Parathyroid adenoma (tissue), 2 donors: ENCODE measurements around the gene STN1.

ENCODE experiments used
- H2AFZ ChIP-seq: fragments of 300-600 bp; sonication (generic); one replicate; pipeline ENCODE4 v1.7.0; 2017; ENCODE audit warnings: antibody characterized with exemption, mild to moderate bottlenecking
- H3K27ac ChIP-seq: fragments of 300-600 bp; sonication (generic); one replicate; pipeline ENCODE4 v1.7.0; 2017
- H3K27me3 ChIP-seq: fragments of 300-600 bp; sonication (generic); one replicate; pipeline ENCODE4 v1.7.0; 2017; ENCODE audit warnings: low read length; ENCODE audit not compliant: control insufficient read depth, insufficient read depth
- H3K36me3 ChIP-seq: fragments of 300-600 bp; sonication (generic); one replicate; pipeline ENCODE4 v1.7.0; 2017; ENCODE audit warnings: low read length; ENCODE audit not compliant: control insufficient read depth, insufficient read depth
- H3K4me1 ChIP-seq: fragments of 300-600 bp; sonication (generic); one replicate; pipeline ENCODE4 v1.7.0; 2017; ENCODE audit warnings: control low read depth
- H3K4me2 ChIP-seq: fragments of 300-600 bp; sonication (generic); one replicate; pipeline ENCODE4 v1.7.0; 2017; ENCODE audit warnings: low read length
- H3K4me3 ChIP-seq: fragments of 300-600 bp; sonication (generic); one replicate; pipeline ENCODE4 v1.7.0; 2017; ENCODE audit warnings: low read depth, low read length
- H3K79me2 ChIP-seq: fragments of 300-600 bp; sonication (generic); one replicate; pipeline ENCODE4 v1.7.0; 2017; ENCODE audit warnings: control low read depth
- H3K9ac ChIP-seq: fragments of 300-600 bp; sonication (generic); one replicate; pipeline ENCODE4 v1.7.0; 2017; ENCODE audit warnings: mild to moderate bottlenecking
- H3K9me3 ChIP-seq: fragments of 300-600 bp; sonication (generic); one replicate; pipeline ENCODE4 v1.7.0; 2017; ENCODE audit warnings: low read length; ENCODE audit not compliant: control insufficient read depth
- TF ChIP-seq, protein P1 (sequence below): fragments of 300-600 bp; sonication (generic); IDR thresholded peaks from one replicate; pipeline ENCODE4 v1.7.0; 2017; ENCODE audit warnings: antibody characterized with exemption, mild to moderate bottlenecking
- donor health status: primary hyperparathyroidism.

The STN1 gene

DNA sequence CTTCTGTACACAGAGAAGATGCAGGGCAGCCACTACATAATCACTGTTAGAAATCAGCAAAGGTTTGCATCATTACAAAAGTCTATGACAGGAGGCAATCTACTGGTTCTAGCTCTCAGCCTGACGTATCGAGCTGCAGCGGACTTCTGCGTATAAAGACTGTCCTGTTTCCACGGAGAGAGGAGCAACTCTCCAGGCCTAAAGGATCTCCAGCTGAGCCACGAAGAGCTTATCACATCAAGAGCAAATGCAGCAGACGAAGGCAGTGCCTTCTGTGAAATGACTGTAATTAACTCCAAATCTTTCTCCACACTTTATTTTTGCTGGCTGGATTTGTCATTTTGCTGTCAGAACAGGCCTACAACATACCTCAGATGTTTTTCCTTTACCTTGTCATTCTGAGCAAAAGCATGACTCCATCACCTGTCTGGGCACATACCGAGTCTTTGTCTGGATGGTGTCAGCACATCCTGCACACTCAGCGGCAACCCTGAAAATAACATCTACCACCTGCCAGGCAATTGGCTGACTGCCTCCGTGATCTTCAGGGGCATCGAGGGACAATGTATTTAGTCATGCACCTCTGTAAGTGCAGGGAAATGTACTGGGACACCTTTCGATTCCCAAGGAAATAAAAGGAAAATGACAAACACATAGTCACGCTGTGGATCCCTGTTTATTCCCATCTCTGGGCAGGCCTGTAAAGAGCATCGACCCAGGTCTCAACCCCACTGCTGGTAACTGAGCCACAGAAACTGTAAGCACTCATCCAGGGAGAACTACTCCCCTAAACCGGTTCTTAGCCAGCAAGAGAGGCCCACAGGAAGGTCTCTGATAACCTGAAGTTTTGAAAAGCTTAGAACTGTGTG, 36.3 kb downstream of the STN1 start:
- no peak overlapping the region for H3K27ac ChIP-seq
- peaks cover 7% of the 10 kb centered on the region for H3K4me1 ChIP-seq
- H3K36me3 ChIP-seq, result no peaks in the 10 kb centered on the region

DNA sequence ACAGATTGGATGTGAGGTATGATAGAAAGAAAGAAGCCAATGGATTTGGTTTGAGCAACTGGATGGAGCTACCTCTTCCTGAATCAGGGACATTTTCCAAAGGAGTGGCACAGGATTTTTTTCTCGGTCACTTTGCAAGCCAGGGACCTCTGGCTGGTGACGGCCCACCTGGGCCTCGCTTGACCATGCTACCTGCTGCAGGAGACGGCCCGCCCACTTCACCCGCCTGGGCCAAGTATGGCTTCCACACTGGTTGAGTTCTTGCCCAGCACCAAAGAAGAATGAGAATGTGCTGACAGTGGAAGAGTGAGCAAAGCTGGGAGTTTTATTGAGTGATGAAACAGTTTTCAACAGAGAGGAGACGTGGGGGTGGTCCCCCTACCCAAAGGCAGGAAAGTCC, 38.2 kb downstream of the STN1 start:
- no peak overlapping the region for H3K27ac ChIP-seq
- no peaks in the 10 kb centered on the region for H3K9me3 ChIP-seq
- peaks cover 7% of the 10 kb centered on the region for H3K4me1 ChIP-seq
- TF ChIP-seq, protein P1, sequence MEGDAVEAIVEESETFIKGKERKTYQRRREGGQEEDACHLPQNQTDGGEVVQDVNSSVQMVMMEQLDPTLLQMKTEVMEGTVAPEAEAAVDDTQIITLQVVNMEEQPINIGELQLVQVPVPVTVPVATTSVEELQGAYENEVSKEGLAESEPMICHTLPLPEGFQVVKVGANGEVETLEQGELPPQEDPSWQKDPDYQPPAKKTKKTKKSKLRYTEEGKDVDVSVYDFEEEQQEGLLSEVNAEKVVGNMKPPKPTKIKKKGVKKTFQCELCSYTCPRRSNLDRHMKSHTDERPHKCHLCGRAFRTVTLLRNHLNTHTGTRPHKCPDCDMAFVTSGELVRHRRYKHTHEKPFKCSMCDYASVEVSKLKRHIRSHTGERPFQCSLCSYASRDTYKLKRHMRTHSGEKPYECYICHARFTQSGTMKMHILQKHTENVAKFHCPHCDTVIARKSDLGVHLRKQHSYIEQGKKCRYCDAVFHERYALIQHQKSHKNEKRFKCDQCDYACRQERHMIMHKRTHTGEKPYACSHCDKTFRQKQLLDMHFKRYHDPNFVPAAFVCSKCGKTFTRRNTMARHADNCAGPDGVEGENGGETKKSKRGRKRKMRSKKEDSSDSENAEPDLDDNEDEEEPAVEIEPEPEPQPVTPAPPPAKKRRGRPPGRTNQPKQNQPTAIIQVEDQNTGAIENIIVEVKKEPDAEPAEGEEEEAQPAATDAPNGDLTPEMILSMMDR, result no peak
- H2AFZ ChIP-seq, result no peak overlapping the region
- H3K36me3 ChIP-seq, result no peaks in the 10 kb centered on the region
- no peaks in the 10 kb centered on the region for H3K27me3 ChIP-seq
- no peak overlapping the region for H3K9ac ChIP-seq
- H3K79me2 ChIP-seq, result no peaks in the 10 kb centered on the region
- H3K4me2 ChIP-seq, result no peak overlapping the region
- no peak overlapping the region for H3K4me3 ChIP-seq

More for the DNA sequence above, 36.3 kb downstream of the STN1 start:
- no peaks in the 10 kb centered on the region for H3K79me2 ChIP-seq
- no peaks in the 10 kb centered on the region for H3K27me3 ChIP-seq
- H3K9ac ChIP-seq, result no peak overlapping the region
- H3K9me3 ChIP-seq, result no peaks in the 10 kb centered on the region
- H3K4me2 ChIP-seq, result no peak overlapping the region
- TF ChIP-seq, protein P1, result no peak
- no peak overlapping the region for H3K4me3 ChIP-seq
- no peak overlapping the region for H2AFZ ChIP-seq

DNA sequence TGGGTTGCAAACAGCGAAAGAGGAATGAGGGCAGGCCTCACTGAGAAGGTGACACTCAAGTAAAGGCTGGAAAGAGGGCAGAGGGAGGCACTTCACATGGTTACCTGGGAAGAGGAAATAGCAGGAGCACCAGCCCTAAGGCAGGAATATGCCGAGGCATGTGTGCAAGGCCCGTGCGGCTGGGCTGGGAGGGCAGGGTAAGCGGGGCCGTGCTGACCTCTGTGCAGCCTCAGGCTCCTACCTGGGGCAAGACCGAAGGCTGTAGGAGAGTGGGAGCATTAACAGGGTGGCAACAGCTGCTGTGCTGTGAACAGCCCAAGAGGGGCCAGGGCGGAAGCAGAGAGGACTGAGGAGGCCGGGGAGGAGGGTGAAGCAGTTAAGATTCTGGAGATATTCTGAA, 38.6 kb downstream of the STN1 start:
- no peak overlapping the region for H3K27ac ChIP-seq
- H3K4me1 ChIP-seq, result peaks cover 7% of the 10 kb centered on the region
- H3K36me3 ChIP-seq, result no peaks in the 10 kb centered on the region
- TF ChIP-seq, protein P1, result no peak
- H3K27me3 ChIP-seq, result no peaks in the 10 kb centered on the region
- no peak overlapping the region for H3K4me3 ChIP-seq
- H3K9me3 ChIP-seq, result no peaks in the 10 kb centered on the region
- no peak overlapping the region for H3K4me2 ChIP-seq
- no peak overlapping the region for H3K9ac ChIP-seq
- no peak overlapping the region for H2AFZ ChIP-seq
- no peaks in the 10 kb centered on the region for H3K79me2 ChIP-seq

DNA sequence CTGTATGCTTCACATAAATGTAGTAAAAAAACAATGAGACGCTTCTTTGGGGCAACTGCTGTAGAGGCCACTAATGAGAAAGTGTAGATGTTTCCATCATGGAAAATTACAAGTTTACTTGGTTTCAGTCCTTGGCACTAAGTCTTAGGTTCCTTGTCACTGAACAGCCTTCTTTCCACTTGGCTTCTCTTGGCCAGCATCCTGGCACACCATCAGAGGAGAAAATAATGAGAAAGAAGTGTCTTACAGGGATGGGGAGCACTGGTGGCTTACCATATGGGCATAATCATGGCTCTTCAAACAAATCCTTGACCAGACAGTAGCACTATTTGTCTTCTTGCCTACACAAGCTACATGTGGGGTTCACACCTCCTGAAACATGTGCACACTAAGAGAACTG, 40.1 kb downstream of the STN1 start:
- TF ChIP-seq, protein P1, result no peak
- no peak overlapping the region for H2AFZ ChIP-seq
- peaks cover 7% of the 10 kb centered on the region for H3K4me1 ChIP-seq
- H3K27me3 ChIP-seq, result no peaks in the 10 kb centered on the region
- no peaks in the 10 kb centered on the region for H3K79me2 ChIP-seq
- H3K4me2 ChIP-seq, result peak overlapping the region; percentile 10
- H3K9me3 ChIP-seq, result no peaks in the 10 kb centered on the region
- H3K4me3 ChIP-seq, result no peak overlapping the region
- no peaks in the 10 kb centered on the region for H3K36me3 ChIP-seq
- no peak overlapping the region for H3K9ac ChIP-seq
- no peak overlapping the region for H3K27ac ChIP-seq

DNA sequence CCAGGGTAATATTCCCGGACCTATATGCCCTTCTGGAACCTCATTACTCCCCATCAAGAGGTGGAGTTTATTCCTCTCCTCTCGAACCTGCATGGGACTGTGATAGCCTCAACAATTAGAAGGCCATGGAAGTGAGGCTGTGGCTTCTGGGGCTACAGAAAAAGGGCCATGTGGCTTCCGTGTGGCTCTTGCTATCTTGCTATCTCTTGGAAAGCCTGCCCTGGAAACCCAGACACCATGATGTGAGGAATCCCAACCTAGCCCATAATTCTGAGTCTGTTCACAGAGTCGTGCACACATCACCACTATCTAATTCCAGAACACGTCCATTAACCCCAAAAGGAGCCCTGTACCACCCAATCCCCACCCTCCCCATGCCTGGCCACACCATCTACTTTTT, 41.8 kb downstream of the STN1 start:
- Histone ChIP-seq H3K9ac (no peak overlapping the region), H3K27ac (no peak overlapping the region), H3K4me1 (peaks cover 7% of the 10 kb centered on the region), H3K4me2 (no peak overlapping the region), H3K27me3 (no peaks in the 10 kb centered on the region), H3K4me3 (no peak overlapping the region), H3K36me3 (no peaks in the 10 kb centered on the region), H3K9me3 (no peaks in the 10 kb centered on the region), H2AFZ (no peak overlapping the region), H3K79me2 (no peaks in the 10 kb centered on the region)
- TF ChIP-seq, protein P1, result no peak
